ENCODE measurements around the gene COL6A2. TPM values are rescaled to one million over a fixed set of nuclear protein-coding genes. Genes with fewer than 3 reads are reported as not detected.

The COL6A2 gene
- total and polyA plus RNA-seq, 10 donors: 101 to 259 (median 192) TPM

- intact Hi-C loops (cut with DNase I; ENCODE audit: low total_unique reads): no loop called here
- Histone ChIP-seq H3K27ac (no peak overlapping the region), H3K27me3 (replicated peaks in 1 of 7) (peaks cover 0 to 17% (median 0%) of the 10 kb centered on the region in 7 donors), H3K9me3 (peaks cover 0 to 38% (median 29%) of the 10 kb centered on the region in 8 donors), H3K4me1 (peaks cover 0 to 3% (median 0%) of the 10 kb centered on the region in 6 donors), H3K4me3 (no peak overlapping the region), H3K36me3 (no peaks in the 10 kb centered on the region)
- no peak for DNase-seq
- TF ChIP-seq POLR2AphosphoS5 (IDR thresholded peaks at IDR 0.05): no peak
- no peak for TF ChIP-seq CTCF (IDR thresholded peaks at IDR 0.05 in 8 of 11, conservative IDR thresholded peaks at IDR 0.05 in 3 of 11)
- TF ChIP-seq POLR2A (IDR thresholded peaks at IDR 0.05): no peak
- WGBS, 5 donors: 80 to 94% (median 91%) methylated on average over 1 of the region's 1 CpG
Measured at GRCh38 chr21:46087641-46088040, 10.3 kb upstream of the COL6A2 start.

- 90 to 96% (median 94%) methylated on average over 2 of the region's 2 CpGs for WGBS, 5 donors
- no peak for DNase-seq
- Histone ChIP-seq H3K27ac (no peak overlapping the region), H3K36me3 (no peaks in the 10 kb centered on the region), H3K4me3 (no peak overlapping the region), H3K9me3 (peaks cover 0 to 38% (median 29%) of the 10 kb centered on the region in 8 donors), H3K4me1 (peaks cover 0 to 3% (median 0%) of the 10 kb centered on the region in 6 donors), H3K27me3 (replicated peaks in 1 of 7) (peaks cover 0 to 15% (median 0%) of the 10 kb centered on the region in 7 donors)
- intact Hi-C loops (cut with DNase I; ENCODE audit: low total_unique reads): no loop called here
- TF ChIP-seq POLR2AphosphoS5 (IDR thresholded peaks at IDR 0.05) (no peak), POLR2A (IDR thresholded peaks at IDR 0.05) (no peak), CTCF (IDR thresholded peaks at IDR 0.05 in 8 of 11, conservative IDR thresholded peaks at IDR 0.05 in 3 of 11) (no peak)
Measured at GRCh38 chr21:46088189-46088588, 9.7 kb upstream of the COL6A2 start.

GRCh38 chr21:46089285-46089684 lies 8.6 kb upstream of the COL6A2 start:
- no peak for DNase-seq
- H3K4me3 ChIP-seq: no peak overlapping the region
- H3K4me1 ChIP-seq: no peaks in the 10 kb centered on the region
- 79 to 98% (median 83%) methylated on average over 5 of the region's 5 CpGs for WGBS, 5 donors
- H3K27ac ChIP-seq: no peak overlapping the region
- H3K36me3 ChIP-seq: no peaks in the 10 kb centered on the region
- peaks cover 0 to 4% (median 0%) of the 10 kb centered on the region in 7 donors for H3K27me3 ChIP-seq (replicated peaks in 1 of 7)
- intact Hi-C loops (cut with DNase I; ENCODE audit: low total_unique reads): no loop called here
- H3K9me3 ChIP-seq: peaks cover 0 to 38% (median 29%) of the 10 kb centered on the region in 8 donors
- TF ChIP-seq CTCF (IDR thresholded peaks at IDR 0.05 in 8 of 11, conservative IDR thresholded peaks at IDR 0.05 in 3 of 11) (no peak), POLR2A (IDR thresholded peaks at IDR 0.05) (no peak), POLR2AphosphoS5 (IDR thresholded peaks at IDR 0.05) (no peak)

- Histone ChIP-seq H3K9me3 (peaks cover 0 to 33% (median 27%) of the 10 kb centered on the region in 8 donors), H3K36me3 (no peaks in the 10 kb centered on the region), H3K27me3 (replicated peaks in 1 of 7) (peaks cover 0 to under 1% (median 0%) of the 10 kb centered on the region in 7 donors), H3K4me1 (peaks cover 0 to 10% (median 0%) of the 10 kb centered on the region in 6 donors), H3K27ac (no peak overlapping the region), H3K4me3 (no peak overlapping the region)
- DNase-seq: no peak
- TF ChIP-seq POLR2AphosphoS5 (IDR thresholded peaks at IDR 0.05) (no peak), CTCF (IDR thresholded peaks at IDR 0.05 in 8 of 11, conservative IDR thresholded peaks at IDR 0.05 in 3 of 11) (no peak), POLR2A (IDR thresholded peaks at IDR 0.05) (no peak)
- 77 to 88% (median 83%) methylated on average over 4 of the region's 4 CpGs for WGBS, 5 donors
- intact Hi-C loops (cut with DNase I; ENCODE audit: low total_unique reads): no loop called here
Measured at GRCh38 chr21:46091118-46091517, 6.8 kb upstream of the COL6A2 start.

Measured in spleen (tissue), 11 donors.